Liver (tissue), 3 donors: ENCODE measurements around the gene TTYH2.

Experiments used
- JUND ChIP-seq, 2 donors: IDR thresholded peaks; 2 replicates each; pipeline ENCODE4 v1.6.1; 2016; ENCODE audit warnings: antibody characterized with exemption in 2 of 2
- RAD21 ChIP-seq, 2 donors: IDR thresholded peaks; 2 replicates each; pipeline ENCODE4 v1.6.1; 2016; ENCODE audit warnings: antibody characterized with exemption in 2 of 2, mild to moderate bottlenecking in 2 of 2
- YY1 ChIP-seq: IDR thresholded peaks from 2 replicates; pipeline ENCODE4 v1.6.1; 2016; ENCODE audit warnings: antibody characterized with exemption, mild to moderate bottlenecking
- TF ChIP-seq, protein P1 (sequence below): fragments of 150-350 bp; IDR thresholded peaks from 2 replicates; pipeline ENCODE4 v1.5.1; 2017; ENCODE audit warnings: improper control_type of control experiment, low read depth, low read length; ENCODE audit not compliant: missing input control
- TF ChIP-seq, protein P2 (sequence below): IDR thresholded peaks from 2 replicates; pipeline ENCODE4 v1.6.1; 2016; ENCODE audit warnings: antibody characterized with exemption
- TF ChIP-seq, protein P3 (sequence below): IDR thresholded peaks from 2 replicates; pipeline ENCODE4 v1.6.1; 2016; ENCODE audit warnings: antibody characterized with exemption
- donor health status: healthy.
- donor health status: healthy.

GRCh38 chr17:74200112-74200511 is 13.3 kb upstream of the TTYH2 start:
- TF ChIP-seq JUND (IDR thresholded peaks at IDR 0.05) (no peak), RAD21 (IDR thresholded peaks at IDR 0.05) (no peak), YY1 (no peak)
- TF ChIP-seq, protein P1, sequence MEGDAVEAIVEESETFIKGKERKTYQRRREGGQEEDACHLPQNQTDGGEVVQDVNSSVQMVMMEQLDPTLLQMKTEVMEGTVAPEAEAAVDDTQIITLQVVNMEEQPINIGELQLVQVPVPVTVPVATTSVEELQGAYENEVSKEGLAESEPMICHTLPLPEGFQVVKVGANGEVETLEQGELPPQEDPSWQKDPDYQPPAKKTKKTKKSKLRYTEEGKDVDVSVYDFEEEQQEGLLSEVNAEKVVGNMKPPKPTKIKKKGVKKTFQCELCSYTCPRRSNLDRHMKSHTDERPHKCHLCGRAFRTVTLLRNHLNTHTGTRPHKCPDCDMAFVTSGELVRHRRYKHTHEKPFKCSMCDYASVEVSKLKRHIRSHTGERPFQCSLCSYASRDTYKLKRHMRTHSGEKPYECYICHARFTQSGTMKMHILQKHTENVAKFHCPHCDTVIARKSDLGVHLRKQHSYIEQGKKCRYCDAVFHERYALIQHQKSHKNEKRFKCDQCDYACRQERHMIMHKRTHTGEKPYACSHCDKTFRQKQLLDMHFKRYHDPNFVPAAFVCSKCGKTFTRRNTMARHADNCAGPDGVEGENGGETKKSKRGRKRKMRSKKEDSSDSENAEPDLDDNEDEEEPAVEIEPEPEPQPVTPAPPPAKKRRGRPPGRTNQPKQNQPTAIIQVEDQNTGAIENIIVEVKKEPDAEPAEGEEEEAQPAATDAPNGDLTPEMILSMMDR = no peak
- TF ChIP-seq, protein P2, sequence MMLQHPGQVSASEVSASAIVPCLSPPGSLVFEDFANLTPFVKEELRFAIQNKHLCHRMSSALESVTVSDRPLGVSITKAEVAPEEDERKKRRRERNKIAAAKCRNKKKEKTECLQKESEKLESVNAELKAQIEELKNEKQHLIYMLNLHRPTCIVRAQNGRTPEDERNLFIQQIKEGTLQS = no peak
- TF ChIP-seq, protein P3, sequence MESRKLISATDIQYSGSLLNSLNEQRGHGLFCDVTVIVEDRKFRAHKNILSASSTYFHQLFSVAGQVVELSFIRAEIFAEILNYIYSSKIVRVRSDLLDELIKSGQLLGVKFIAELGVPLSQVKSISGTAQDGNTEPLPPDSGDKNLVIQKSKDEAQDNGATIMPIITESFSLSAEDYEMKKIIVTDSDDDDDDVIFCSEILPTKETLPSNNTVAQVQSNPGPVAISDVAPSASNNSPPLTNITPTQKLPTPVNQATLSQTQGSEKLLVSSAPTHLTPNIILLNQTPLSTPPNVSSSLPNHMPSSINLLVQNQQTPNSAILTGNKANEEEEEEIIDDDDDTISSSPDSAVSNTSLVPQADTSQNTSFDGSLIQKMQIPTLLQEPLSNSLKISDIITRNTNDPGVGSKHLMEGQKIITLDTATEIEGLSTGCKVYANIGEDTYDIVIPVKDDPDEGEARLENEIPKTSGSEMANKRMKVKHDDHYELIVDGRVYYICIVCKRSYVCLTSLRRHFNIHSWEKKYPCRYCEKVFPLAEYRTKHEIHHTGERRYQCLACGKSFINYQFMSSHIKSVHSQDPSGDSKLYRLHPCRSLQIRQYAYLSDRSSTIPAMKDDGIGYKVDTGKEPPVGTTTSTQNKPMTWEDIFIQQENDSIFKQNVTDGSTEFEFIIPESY = no peak
